Choroid plexus epithelial cell (primary cell): Measurements from ENCODE around the gene KDSR.

Experiments
- DNase-seq: peaks from one replicate; pipeline ENCODE4 v3.0.0-alpha.2; 2010; ENCODE audit warnings: low read depth
- H3K4me3 ChIP-seq: 2 replicates; pipeline ENCODE4 v1.5.1; 2011; ENCODE audit warnings: low read depth, mild to moderate bottlenecking, control low read depth, low read length, moderate library complexity
- TF ChIP-seq, protein P1 (sequence below): conservative IDR thresholded peaks from 2 replicates; pipeline ENCODE4 v1.5.1; 2011; ENCODE audit warnings: low read depth, mild to moderate bottlenecking, control low read depth, inconsistent platforms, low read length, moderate library complexity

KDSR gene

DNA sequence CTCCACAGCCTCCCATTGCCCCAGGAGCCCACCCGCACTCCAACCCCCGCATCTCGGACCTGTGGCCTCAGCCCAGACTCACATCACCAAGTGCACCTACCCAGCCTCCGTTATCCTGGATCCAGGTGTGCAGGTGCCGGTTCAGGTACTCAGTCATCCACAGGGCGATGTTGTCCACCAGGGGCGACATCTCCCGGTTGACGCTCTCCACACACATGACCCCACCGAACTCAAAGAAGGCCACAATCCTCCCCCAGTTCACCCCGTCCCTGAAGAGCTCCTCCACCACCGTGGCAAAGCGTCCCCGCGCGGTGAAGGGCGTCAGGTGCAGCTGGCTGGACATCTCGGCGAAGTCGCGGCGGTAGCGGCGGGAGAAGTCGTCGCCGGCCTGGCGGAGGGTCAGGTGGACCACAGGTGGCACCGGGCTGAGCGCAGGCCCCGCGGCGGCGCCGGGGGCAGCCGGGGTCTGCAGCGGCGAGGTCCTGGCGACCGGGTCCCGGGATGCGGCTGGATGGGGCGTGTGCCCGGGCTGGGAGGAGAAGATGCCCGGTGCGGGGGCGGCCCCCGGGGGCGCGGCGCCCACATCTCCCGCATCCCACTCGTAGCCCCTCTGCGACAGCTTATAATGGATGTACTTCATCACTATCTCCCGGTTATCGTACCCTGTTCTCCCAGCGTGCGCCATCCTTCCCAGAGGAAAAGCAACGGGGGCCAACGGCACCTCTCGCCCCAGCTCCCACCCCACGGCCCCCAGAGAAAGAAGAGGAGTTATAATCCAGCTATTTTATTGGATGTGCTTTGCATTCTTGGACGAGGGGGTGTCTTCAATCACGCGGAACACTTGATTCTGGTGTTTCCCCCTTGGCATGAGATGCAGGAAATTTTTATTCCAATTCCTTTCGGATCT is 48.8 kb downstream of the KDSR start:
- peak; percentile 12 for DNase-seq
- TF ChIP-seq, protein P1, sequence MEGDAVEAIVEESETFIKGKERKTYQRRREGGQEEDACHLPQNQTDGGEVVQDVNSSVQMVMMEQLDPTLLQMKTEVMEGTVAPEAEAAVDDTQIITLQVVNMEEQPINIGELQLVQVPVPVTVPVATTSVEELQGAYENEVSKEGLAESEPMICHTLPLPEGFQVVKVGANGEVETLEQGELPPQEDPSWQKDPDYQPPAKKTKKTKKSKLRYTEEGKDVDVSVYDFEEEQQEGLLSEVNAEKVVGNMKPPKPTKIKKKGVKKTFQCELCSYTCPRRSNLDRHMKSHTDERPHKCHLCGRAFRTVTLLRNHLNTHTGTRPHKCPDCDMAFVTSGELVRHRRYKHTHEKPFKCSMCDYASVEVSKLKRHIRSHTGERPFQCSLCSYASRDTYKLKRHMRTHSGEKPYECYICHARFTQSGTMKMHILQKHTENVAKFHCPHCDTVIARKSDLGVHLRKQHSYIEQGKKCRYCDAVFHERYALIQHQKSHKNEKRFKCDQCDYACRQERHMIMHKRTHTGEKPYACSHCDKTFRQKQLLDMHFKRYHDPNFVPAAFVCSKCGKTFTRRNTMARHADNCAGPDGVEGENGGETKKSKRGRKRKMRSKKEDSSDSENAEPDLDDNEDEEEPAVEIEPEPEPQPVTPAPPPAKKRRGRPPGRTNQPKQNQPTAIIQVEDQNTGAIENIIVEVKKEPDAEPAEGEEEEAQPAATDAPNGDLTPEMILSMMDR = peak; percentile 60
- peak overlapping the region; percentile 38 for H3K4me3 ChIP-seq

DNA sequence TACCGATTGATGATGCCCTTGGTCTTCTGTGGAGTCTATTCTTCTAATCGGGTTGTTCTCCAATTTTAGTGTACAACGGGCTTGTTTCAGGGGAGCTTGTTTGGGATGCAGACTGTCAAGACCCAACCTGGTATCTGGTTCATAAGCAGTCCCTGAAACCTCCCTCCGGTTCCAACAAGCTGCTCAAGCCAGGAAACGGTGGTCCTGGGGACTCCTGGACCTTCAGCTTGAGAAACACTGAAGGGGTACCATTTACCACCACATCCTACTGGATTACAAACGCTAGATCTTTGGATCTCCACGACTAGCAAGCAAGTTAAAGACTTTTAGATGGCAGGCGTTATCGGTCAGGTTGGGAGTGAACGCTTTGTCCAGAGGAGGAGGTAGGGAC is 49.5 kb downstream of the KDSR start:
- no peak for DNase-seq
- TF ChIP-seq, protein P1 = no peak
- no peak overlapping the region for H3K4me3 ChIP-seq

DNA sequence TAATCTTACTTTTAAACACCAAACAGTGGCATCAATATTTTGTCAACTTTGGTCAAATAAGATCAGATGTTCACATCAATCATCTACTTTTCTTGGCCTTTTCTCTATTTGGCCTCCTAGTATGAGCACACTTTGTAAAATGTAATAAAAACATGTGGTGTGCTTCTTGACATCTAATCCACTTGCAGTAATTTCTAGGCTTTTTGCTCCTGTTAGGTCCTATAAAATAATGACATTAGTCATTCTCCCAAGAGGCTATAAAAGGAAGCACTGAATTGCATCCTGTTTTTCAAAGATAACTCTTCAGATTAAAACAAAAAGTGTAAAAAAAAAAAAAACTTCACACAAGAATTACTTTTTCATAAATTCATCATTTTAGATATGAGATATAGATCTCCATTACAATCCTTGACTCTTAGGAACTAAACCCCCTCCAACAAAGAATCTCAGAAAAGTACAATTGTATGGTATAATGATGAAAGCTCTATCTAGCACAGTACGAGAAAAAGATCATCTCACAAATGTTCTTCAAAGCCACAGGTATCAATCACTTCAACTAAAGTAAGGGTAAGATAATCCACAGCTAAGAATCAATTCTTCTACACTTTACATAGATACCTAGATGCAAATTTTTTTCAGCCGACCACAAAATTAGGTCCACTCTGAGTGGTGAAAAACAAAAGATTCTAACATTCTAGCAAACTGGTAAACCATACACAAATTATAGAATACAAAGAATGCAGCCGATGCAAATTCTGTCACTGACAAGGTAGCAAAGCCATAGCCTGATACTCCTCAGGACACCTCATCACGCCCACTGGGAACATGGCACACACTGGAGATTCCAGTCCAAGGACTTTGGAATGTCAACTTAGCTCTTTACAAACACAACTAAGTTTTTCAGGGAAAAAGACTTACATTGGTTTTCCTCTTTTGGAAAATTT is 50.1 kb downstream of the KDSR start:
- no peak overlapping the region for H3K4me3 ChIP-seq
- TF ChIP-seq, protein P1 = no peak

DNA sequence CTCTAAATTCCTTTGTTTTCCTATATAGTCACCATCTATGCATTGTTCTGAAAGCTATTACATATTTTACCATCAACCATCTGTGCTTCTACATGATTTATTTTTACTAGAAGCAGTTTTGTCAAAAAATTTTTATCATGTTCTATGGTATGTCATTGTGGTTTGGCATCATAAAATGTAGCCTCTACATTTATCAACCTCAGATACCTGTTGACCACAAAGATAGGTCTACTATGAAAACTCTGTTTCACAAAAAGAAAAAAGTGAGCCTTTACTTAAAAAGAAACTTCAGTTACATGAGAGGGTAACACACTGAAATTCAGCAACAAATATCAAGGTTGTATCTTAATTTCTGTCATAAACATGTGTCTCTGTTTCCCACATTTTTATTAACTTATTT is 51.1 kb downstream of the KDSR start:
- H3K4me3 ChIP-seq = no peak overlapping the region
- TF ChIP-seq, protein P1 = no peak
- no peak for DNase-seq

More for the DNA sequence above, 50.1 kb downstream of the KDSR start:
- no peak for DNase-seq

DNA sequence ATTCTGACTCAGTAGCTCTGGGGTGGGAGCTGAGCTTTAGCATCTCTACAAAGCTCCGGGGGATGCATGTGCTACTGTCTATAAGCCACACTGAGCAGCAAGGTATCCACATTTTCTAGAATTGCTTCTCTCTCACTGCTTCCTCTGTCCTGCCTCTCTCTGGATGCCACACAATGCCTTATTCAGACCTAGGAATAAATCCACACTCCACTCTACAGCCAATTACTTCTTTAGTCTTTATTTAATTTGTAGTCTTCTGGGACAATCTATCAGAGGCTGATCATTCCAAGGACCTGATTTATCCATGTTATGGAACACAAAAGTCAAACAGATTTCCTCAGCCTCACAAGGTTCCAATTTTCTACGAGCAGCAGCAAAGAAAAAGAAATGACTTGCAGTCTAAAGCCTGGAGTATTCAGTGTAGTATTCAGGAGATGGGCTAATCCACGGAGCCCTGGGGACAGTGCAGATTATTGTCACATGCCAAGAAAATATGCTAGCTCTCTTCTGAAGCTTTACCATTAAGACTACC is 51.8 kb downstream of the KDSR start:
- TF ChIP-seq, protein P1 = no peak
- H3K4me3 ChIP-seq = no peak overlapping the region
- no peak for DNase-seq

DNA sequence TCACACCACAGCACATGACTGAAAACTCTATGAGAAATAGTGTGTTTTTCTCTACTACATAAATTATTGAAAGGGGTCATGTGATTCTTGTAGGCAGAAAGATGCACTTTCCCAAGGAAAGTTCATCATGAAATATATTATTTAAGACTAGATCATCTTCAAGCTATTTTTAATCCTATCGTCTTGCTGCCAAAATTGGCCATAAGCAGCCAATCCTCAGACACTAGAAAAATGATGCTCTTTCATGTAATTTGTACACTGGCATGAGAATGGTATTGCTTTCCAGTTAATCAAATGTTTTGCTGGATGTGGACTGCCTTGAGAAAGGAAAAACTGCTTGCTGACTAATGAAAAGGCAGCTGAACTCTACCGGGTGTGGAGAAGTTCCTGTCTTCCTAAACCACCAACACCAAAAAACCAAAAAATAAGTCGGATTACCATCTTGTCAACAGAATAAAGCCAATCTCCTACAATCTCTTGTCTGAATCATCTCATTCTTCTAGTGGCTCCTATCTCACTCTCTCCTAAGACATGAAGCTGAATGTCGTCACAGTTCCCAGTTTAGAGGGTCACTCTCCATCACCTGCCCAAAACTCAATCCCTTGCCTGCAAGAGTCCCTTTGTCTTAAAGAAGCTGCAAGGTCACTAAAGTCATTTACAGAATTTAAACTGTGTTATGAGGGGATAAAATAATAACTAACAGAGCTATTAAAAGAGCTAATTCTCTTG is 52.8 kb downstream of the KDSR start:
- H3K4me3 ChIP-seq = no peak overlapping the region
- DNase-seq = no peak
- TF ChIP-seq, protein P1 = no peak
